ENCODE measurements around the gene YJU2.
A peak's percentile ranks its signal among the peaks of the same experiment; 100 is the strongest.

Gene YJU2

DNA sequence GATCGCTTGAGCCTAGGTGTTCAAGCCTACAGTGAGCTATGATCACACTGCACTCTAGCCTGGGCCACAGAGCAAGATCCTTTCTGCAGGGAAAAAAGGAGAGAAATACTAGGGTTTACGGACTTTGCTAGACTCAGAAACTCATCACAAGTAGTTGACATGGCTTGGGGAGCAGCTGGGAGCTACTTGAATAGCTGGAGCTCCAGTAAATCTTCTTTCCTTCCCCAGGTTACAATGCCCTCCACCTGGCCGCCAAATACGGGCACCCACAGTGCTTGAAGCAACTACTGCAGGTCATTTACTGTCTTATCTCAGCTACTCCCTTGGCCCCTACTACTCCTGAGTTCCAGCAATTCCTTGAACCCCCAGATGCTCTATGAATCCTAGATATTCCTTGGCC, 45.1 kb upstream of the YJU2 start:
- no peak for DNase-seq (ENCODE audit: extremely low read depth, low read depth)
- TF ChIP-seq, protein P1, sequence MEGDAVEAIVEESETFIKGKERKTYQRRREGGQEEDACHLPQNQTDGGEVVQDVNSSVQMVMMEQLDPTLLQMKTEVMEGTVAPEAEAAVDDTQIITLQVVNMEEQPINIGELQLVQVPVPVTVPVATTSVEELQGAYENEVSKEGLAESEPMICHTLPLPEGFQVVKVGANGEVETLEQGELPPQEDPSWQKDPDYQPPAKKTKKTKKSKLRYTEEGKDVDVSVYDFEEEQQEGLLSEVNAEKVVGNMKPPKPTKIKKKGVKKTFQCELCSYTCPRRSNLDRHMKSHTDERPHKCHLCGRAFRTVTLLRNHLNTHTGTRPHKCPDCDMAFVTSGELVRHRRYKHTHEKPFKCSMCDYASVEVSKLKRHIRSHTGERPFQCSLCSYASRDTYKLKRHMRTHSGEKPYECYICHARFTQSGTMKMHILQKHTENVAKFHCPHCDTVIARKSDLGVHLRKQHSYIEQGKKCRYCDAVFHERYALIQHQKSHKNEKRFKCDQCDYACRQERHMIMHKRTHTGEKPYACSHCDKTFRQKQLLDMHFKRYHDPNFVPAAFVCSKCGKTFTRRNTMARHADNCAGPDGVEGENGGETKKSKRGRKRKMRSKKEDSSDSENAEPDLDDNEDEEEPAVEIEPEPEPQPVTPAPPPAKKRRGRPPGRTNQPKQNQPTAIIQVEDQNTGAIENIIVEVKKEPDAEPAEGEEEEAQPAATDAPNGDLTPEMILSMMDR (IDR thresholded peaks at IDR 0.05; ENCODE audit: low read depth, low read length): no peak

DNA sequence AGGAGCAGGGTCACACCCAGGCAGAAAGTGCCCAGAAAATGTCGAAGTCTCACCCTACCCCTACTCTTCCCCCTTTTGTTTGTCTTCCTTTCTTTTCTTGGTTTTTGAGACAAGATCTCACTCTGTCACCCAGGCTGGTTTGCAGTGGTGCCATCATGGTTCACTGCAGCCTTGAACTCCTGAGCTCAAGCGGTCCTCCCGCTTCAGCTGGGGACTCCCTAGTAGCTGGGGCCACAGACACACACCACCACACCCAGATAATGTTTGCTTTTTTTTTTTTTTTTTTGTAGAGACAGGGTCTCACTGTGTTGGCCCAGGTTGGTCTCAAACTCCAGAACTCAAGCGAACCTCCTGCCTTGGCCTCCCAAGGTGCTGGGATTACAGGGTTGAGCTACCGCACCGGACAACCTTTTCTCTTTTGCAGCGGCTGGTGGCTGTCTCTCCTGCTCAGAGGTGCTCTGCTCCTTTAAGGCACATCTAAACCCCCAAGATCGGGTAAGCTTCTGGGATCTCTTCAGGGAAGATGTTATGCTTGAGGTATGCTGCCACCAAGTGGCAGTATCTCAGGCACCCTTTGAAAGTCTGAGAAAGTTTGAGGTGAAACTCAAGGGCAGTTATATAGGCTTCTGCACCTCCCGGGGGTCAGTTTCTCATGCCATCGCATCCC, 39.9 kb upstream of the YJU2 start:
- TF ChIP-seq, protein P1 (IDR thresholded peaks at IDR 0.05; ENCODE audit: low read depth, low read length): peak; percentile 31
- DNase-seq (ENCODE audit: extremely low read depth, low read depth): no peak

DNA sequence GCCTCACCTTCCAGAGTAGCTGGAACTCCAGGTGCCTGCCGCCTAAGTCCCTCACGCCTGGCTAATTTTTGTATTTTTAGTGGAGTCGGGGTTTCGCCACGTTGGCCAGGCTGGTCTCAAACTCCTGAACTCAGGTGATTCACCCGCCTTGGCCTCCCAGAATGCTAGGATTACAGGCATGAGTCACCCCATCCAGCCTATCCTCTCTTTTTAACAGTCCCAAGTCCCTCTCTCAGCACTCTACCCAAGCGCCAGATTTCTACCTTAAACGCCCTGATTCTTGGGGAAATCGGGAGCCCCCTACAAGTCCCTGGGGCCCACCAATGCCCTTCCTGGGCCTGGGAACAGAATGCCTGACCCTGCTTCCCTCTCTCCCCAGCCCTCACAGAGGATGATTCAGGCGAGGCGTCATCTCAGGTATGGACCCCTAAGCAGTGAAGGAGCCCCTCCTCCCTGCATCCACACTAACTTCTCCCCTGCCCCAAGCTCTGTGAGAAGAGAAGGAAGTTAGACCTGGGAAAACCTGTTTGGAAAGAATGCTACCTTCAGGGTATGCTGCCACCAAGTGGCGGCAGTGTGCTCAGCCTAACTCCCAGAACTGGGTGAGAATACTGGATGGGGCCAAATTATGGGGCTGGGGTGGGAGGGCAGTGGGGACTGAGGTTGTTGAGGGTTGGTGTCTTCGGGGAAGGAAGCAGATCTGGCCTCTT, 38.3 kb upstream of the YJU2 start:
- TF ChIP-seq, protein P1 (IDR thresholded peaks at IDR 0.05; ENCODE audit: low read depth, low read length): peak; percentile 52
- no peak for DNase-seq (ENCODE audit: extremely low read depth, low read depth)

DNA sequence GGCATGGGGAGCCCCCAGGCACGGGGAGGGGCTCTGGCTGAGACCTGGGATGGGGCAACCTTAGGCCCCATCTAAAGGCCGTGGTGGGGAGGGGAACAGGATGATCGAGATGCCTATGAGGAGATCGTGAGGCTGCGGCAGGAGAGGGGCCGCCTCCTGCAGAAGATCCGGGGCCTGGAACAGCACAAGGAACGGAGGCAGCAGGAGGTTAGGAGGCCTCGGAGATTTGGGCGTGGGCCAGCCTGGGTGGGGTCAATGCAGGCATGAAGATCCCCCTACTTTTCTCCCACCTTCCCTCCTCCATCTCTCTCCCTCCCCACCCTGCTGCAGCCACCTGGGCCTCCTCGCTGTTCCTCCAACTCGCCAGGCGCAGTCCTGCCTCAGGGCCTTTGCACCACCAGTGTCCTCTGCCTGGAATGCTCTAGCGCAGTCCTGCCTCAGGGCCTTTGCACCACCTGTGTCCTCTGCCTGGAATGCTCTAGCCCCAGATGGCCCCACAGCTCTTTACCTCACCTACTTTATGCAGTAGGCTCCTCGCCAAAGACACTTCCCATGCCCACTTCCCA, 36.6 kb upstream of the YJU2 start:
- DNase-seq (ENCODE audit: extremely low read depth, low read depth): no peak
- TF ChIP-seq, protein P1 (IDR thresholded peaks at IDR 0.05; ENCODE audit: low read depth, low read length): no peak

DNA sequence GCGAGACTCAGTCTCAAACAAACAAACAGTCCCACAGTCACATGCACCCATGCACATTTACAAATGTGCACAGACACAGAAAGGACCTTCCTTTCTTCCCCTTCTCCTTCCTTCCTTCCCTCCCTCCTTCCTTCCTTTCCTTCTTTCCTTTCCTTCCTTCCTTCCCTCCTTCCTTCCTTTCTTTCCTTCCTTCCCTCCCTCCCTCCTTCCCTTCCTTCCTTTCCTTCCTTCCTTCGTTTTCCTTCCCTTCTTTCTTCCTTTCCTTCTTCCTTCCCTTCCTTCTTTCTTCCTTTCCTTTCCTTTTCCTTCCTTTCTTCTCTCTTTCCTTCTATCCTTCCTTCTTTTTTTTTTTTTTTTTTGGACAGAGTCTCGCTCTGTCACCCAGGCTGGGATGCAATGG, 33.8 kb upstream of the YJU2 start:
- no peak for DNase-seq (ENCODE audit: extremely low read depth, low read depth)
- TF ChIP-seq, protein P1 (IDR thresholded peaks at IDR 0.05; ENCODE audit: low read depth, low read length): no peak

DNA sequence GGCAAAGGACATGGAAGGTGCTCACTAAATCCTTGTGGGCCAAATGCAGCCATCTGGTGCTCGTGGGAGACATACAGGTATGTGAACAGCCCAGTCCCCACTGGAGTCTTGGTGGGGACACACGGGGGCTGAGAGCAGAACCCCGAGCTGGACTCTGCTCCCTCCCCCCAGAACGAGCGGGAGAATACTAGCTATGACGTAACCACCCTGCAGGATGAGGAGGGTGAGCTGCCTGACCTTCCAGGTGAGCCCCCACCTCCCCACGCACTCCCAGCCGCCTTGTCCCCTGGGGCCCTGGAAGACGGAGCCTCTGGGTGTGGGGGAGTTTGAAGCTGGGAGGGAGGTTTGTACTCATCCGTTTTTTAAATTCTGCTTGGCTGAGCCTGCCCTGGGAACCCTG, 31.1 kb upstream of the YJU2 start:
- TF ChIP-seq, protein P1 (IDR thresholded peaks at IDR 0.05; ENCODE audit: low read depth, low read length): no peak
- DNase-seq (ENCODE audit: extremely low read depth, low read depth): no peak

DNA sequence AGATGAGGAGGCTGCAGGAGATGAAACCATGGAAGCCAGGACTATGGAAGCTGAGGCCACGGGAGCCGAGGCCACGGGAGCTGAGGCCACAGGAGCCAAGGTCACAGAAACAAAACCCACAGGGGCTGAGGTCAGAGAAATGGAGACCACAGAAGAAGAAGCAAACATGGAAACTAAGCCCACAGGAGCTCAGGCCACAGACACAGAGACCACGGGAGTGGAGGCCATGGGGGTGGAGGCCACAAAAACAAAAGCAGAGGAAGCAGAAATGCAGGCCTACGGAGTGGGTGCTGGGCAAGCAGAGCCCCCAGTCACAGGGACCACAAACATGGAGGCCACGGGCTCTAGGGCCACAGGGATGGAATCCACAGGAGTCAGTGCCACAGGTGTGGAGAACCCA, 30.0 kb upstream of the YJU2 start:
- TF ChIP-seq, protein P1 (IDR thresholded peaks at IDR 0.05; ENCODE audit: low read depth, low read length): no peak
- no peak for DNase-seq (ENCODE audit: extremely low read depth, low read depth)

Measured in AG09319 (cell line).